Medulla oblongata (tissue), 1 donor: ENCODE results near the gene NTM.
"Not testable (repeated sequence)": the region's sequence is repeated elsewhere in the genome, so short reads cannot be mapped to it uniquely, and the experiment has no call there.

Experiments used
- DNase-seq: peaks from one replicate; pipeline ENCODE4 v3.0.0-alpha.2; 2015; ENCODE audit errors: extremely low spot score

The NTM gene

GRCh38 chr11:132310390-132311375 lies 940.3 kb downstream of the NTM start:
- DNase-seq: no peak

GRCh38 chr11:132311703-132312102 lies 941.3 kb downstream of the NTM start:
- DNase-seq: peak; percentile 53

- DNase-seq: peak; percentile 12
These were observed 941.7 kb downstream of the NTM start for GRCh38 chr11:132312161-132312560.

- DNase-seq: peak; percentile 64
These were observed 942.3 kb downstream of the NTM start for GRCh38 chr11:132312701-132313111.

GRCh38 chr11:132314911-132315455 lies 944.6 kb downstream of the NTM start:
- DNase-seq: no peak

GRCh38 chr11:132315696-132316095 lies 945.3 kb downstream of the NTM start:
- no peak for DNase-seq

GRCh38 chr11:132318421-132319157 lies 948.2 kb downstream of the NTM start:
- no peak for DNase-seq

- DNase-seq: not testable (repeated sequence)
These were observed 949.0 kb downstream of the NTM start for GRCh38 chr11:132319419-132319818.

GRCh38 chr11:132330515-132330914 lies 960.1 kb downstream of the NTM start:
- no peak for DNase-seq

GRCh38 chr11:132332521-132332920 lies 962.1 kb downstream of the NTM start:
- no peak for DNase-seq

GRCh38 chr11:132334769-132335280 lies 964.4 kb downstream of the NTM start:
- DNase-seq: no peak

GRCh38 chr11:132335311-132335710 lies 964.9 kb downstream of the NTM start:
- no peak for DNase-seq

- DNase-seq: no peak
These were observed 966.5 kb downstream of the NTM start for GRCh38 chr11:132336781-132337535.

- DNase-seq: no peak
These were observed 967.5 kb downstream of the NTM start for GRCh38 chr11:132337819-132338416.

GRCh38 chr11:132342408-132342807 lies 972.0 kb downstream of the NTM start:
- DNase-seq: no peak

- DNase-seq: no peak
These were observed 973.2 kb downstream of the NTM start for GRCh38 chr11:132343445-132344175.

GRCh38 chr11:132346558-132347148 lies 976.2 kb downstream of the NTM start:
- no peak for DNase-seq

- DNase-seq: no peak
These were observed 977.0 kb downstream of the NTM start for GRCh38 chr11:132347156-132348090.
